Spleen (tissue), 11 donors: Measurements from ENCODE around the gene ZNF598. TPM values are rescaled to one million over a fixed set of nuclear protein-coding genes. Genes with fewer than 3 reads are reported as not detected.

ENCODE experiments used
- DNase-seq: peaks from one replicate; pipeline ENCODE4 v3.0.0-alpha.2; 2020
- H3K27ac ChIP-seq, 8 donors: fragments of 200-600 bp; sonication (generic) in 7 of 8; 1 replicate in 4 of 8; 2 replicates in 4 of 8; pipeline versions ENCODE4 v1.5.0 to v1.8.0; 2016 to 2021; ENCODE audit warnings: inconsistent platforms in 4 of 8, mild to moderate bottlenecking in 4 of 8, moderate library complexity in 1 of 8
- H3K27me3 ChIP-seq, 7 donors: fragments of 200-600 bp; sonication (generic) in 6 of 7; replicated peaks in 1 of 7; 1 replicate in 4 of 7; 2 replicates in 3 of 7; pipeline versions ENCODE4 v1.5.0 to v1.8.0; 2016 to 2021; ENCODE audit warnings: inconsistent platforms in 3 of 7, mild to moderate bottlenecking in 1 of 7
- H3K36me3 ChIP-seq, 6 donors: fragments of 200-600 bp; sonication (generic) in 5 of 6; 1 replicate in 4 of 6; 2 replicates in 2 of 6; pipeline versions ENCODE4 v1.5.0 to v1.8.0; 2016 to 2021; ENCODE audit warnings: inconsistent platforms in 2 of 6
- H3K4me1 ChIP-seq, 6 donors: fragments of 200-600 bp; sonication (generic) in 5 of 6; 1 replicate in 3 of 6; 2 replicates in 3 of 6; pipeline versions ENCODE4 v1.5.0 to v1.8.0; 2016 to 2021; ENCODE audit warnings: inconsistent platforms in 3 of 6
- H3K4me3 ChIP-seq, 8 donors: fragments of 200-600 bp; sonication (generic) in 7 of 8; 1 replicate in 4 of 8; 2 replicates in 4 of 8; pipeline versions ENCODE4 v1.5.0 to v1.8.0; 2016 to 2021; ENCODE audit warnings: inconsistent platforms in 4 of 8, mild to moderate bottlenecking in 4 of 8, moderate library complexity in 2 of 8
- H3K9me3 ChIP-seq, 8 donors: fragments of 200-600 bp; sonication (generic) in 7 of 8; 1 replicate in 4 of 8; 2 replicates in 4 of 8; pipeline versions ENCODE4 v1.5.0 to v1.8.0; 2016 to 2021; ENCODE audit warnings: inconsistent platforms in 4 of 8
- CTCF ChIP-seq, 11 experiments: fragments of 200-600 bp in 7 of 11; fragments of 450-650 bp in 4 of 11; sonication (generic) in 4 of 11; IDR thresholded peaks in 8 of 11; conservative IDR thresholded peaks in 3 of 11; 1 replicate in 7 of 11; 2 replicates in 4 of 11; pipeline versions ENCODE4 v1.4.0 to v1.8.0; 2016 to 2021; ENCODE audit warnings: antibody characterized with exemption in 11 of 11, inconsistent platforms in 4 of 11, mild to moderate bottlenecking in 1 of 11
- POLR2A ChIP-seq, 3 donors: fragments of 450-650 bp; IDR thresholded peaks; one replicate each; pipeline ENCODE4 v1.5.1; 2017; ENCODE audit warnings: antibody characterized with exemption in 3 of 3, mild to moderate bottlenecking in 1 of 3
- POLR2AphosphoS5 ChIP-seq, 3 donors: sonication (generic); formaldehyde crosslinking; IDR thresholded peaks; one replicate each; pipeline ENCODE4 v1.5.1; 2017; ENCODE audit warnings: antibody characterized with exemption in 3 of 3
- WGBS, 5 donors: extraction: QIAGEN DNeasy Blood & Tissue Kit in 3 of 5; methylation state at CpG; one replicate each; pipeline versions ENCODE4 v1.1.5 to v1.1.7; 2013 to 2018; 5-methylcytosine and 5-hydroxymethylcytosine counted together
- intact Hi-C: fragments of 100-400 bp; cut with DNase I; formaldehyde crosslinking; loops from one replicate; pipeline ENCODE4 v1.15.0; 2023; ENCODE audit warnings: low total_unique reads
- polyA plus RNA-seq, 3 donors: library from polyadenylated mRNA; stranded (reverse); fragments of 200-250 nt; gene quantifications; one replicate each; pipeline ENCODE4 v1.2.1, GENCODE V29; 2013
- total RNA-seq, 7 donors: library from RNA; depleted of rRNA in 3 of 7; stranded (reverse); fragments of >200 nt in 3 of 7; fragmentation: NEBNext Ultra II Directional in 4 of 7; extraction: Animal tissue kit (Norgen Biotek cat#: 25700) in 4 of 7; gene quantifications; one replicate each; pipeline versions ENCODE4 v1.1.0 to v1.2.1, GENCODE V29; 2016 to 2021
- donor health status: healthy with polysubstance abuse.
- donor health status: DM: no; HTN: no; CAD: no; lungs with moderate emphysema.
- donor health status: DM: no; HTN: no; CAD: no.
- donor health status: Bipolar disorder and iron deficiency.
- donor health status: healthy.
- donor health status: DM: no; HTN: no; CAD: no.
- donor health status: DM: yes; HTN: yes; CAD: no.

ZNF598 gene
- total and polyA plus RNA-seq, 10 donors: 21.8 to 56.2 (median 42.0) TPM

- Histone ChIP-seq H3K36me3 (peaks cover 0 to 32% (median 20%) of the 10 kb centered on the region in 6 donors), H3K27me3 (peaks cover 3 to 58% (median 29%) of the 10 kb centered on the region in 7 donors), H3K9me3 (no peaks in the 10 kb centered on the region), H3K4me1 (peaks cover 16 to 51% (median 34%) of the 10 kb centered on the region in 6 donors), H3K27ac (peak within 1 kb of the TSS; percentile 55 to 87 (median 82)), H3K4me3 (peak within 1 kb of the TSS; percentile 76 to 94 (median 88))
- peak; percentile 66 to 83 (median 71) for TF ChIP-seq POLR2AphosphoS5 (IDR thresholded peaks at IDR 0.05)
- peak in 2 of 3 donors; percentile 44 to 50 for TF ChIP-seq POLR2A (IDR thresholded peaks at IDR 0.05)
- TF ChIP-seq CTCF (IDR thresholded peaks at IDR 0.05 in 8 of 11, conservative IDR thresholded peaks at IDR 0.05 in 3 of 11): peak in 9 of 11 experiments; percentile 4 to 65 (median 49)
- intact Hi-C loops: no loop called here
- WGBS, 5 donors: 0 to 2% (median 1%) methylated on average over 31 to 109 of the region's 109 CpGs
- peak; percentile 96 for DNase-seq
Observed at GRCh38 chr16:1983544-1984346, 25.9 kb downstream of the ZNF598 start, which contains the start of gene GFER. Gene GFER (plus strand): TSS chr16:1984193. CDS start chr16:1984219, 26 bp downstream.

- Histone ChIP-seq H3K36me3 (peaks cover 2 to 39% (median 27%) of the 10 kb centered on the region in 6 donors), H3K27ac (peak overlapping the region in 7 of 8 donors; percentile 65 to 87 (median 84)), H3K4me3 (peak overlapping the region; percentile 76 to 94 (median 88)), H3K9me3 (no peaks in the 10 kb centered on the region), H3K27me3 (peaks cover 3 to 58% (median 34%) of the 10 kb centered on the region in 7 donors), H3K4me1 (peaks cover 16 to 53% (median 35%) of the 10 kb centered on the region in 6 donors)
- no peak for DNase-seq
- peak in 1 of 11 experiments; percentile 2 for TF ChIP-seq CTCF (IDR thresholded peaks at IDR 0.05 in 8 of 11, conservative IDR thresholded peaks at IDR 0.05 in 3 of 11)
- no peak for TF ChIP-seq POLR2AphosphoS5 (IDR thresholded peaks at IDR 0.05)
- no peak for TF ChIP-seq POLR2A (IDR thresholded peaks at IDR 0.05)
- WGBS, 5 donors: 25 to 34% (median 28%) methylated on average over 16 to 19 of the region's 19 CpGs
- intact Hi-C loops: no loop called here
Observed at GRCh38 chr16:1982991-1983543, 26.6 kb downstream of the ZNF598 start.

- Histone ChIP-seq H3K9me3 (no peaks in the 10 kb centered on the region), H3K27ac (no peak overlapping the region), H3K4me3 (no peak overlapping the region), H3K27me3 (peaks cover 3 to 67% (median 41%) of the 10 kb centered on the region in 7 donors), H3K36me3 (peaks cover 9 to 45% (median 36%) of the 10 kb centered on the region in 6 donors), H3K4me1 (peaks cover 16 to 53% (median 35%) of the 10 kb centered on the region in 6 donors)
- TF ChIP-seq CTCF (IDR thresholded peaks at IDR 0.05 in 8 of 11, conservative IDR thresholded peaks at IDR 0.05 in 3 of 11) (no peak), POLR2A (IDR thresholded peaks at IDR 0.05) (no peak), POLR2AphosphoS5 (IDR thresholded peaks at IDR 0.05) (no peak)
- no peak for DNase-seq
- 51 to 71% (median 64%) methylated on average over 4 to 5 of the region's 5 CpGs for WGBS, 5 donors
- intact Hi-C loops: no loop called here
Observed at GRCh38 chr16:1982013-1982433, 27.6 kb downstream of the ZNF598 start.
